ENCODE data around the gene TCF15.

Gene TCF15, protein sequence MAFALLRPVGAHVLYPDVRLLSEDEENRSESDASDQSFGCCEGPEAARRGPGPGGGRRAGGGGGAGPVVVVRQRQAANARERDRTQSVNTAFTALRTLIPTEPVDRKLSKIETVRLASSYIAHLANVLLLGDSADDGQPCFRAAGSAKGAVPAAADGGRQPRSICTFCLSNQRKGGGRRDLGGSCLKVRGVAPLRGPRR

DNA sequence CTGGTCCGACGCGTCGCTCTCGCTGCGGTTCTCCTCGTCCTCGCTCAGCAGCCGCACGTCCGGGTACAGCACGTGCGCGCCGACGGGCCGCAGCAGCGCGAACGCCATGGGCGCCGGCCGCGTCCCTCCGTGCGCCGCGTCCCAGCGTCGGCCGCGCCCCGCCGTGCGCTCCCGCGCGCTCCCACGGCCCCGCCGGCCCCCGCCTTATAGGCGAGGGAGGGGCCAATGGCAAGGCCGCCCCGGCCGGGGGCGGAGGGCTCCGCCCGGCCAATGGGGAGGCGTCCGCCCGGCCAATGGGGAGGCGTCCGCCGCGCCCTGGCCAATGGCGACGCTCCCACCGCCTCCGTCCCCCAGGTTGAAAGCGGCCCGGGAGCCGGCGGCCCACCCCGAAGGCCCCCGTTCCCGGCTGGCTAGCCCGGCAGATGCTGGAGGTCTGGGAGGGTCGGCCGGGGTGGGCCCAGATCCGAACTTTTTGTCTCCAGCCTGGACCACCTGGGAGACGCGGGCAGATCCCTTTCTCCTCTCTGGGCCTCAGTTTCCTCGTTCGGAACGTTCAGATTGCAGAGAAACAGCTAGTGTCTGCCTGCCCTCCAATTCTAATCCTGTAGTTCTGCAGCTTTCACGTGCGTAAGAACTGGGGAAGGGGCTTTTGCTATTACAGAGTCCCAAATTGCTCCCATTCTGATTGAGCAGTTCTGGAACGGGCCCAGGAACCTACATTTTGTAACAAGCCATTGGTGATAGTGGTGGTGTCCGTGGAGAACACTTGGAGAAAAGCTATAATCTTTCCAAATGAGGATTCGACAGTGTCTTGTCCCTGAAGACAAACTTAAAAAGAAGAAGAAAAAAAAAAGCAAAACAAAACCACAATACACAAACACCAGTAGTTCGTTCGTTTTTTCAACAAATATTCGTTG, at the start of gene TCF15:
Gene TCF15, minus strand, starts transcription at position 180 of the 917 bp plus-strand sequence. Its CDS starts 72 bp downstream, at position 108.
- DNase-seq = no peak

DNA sequence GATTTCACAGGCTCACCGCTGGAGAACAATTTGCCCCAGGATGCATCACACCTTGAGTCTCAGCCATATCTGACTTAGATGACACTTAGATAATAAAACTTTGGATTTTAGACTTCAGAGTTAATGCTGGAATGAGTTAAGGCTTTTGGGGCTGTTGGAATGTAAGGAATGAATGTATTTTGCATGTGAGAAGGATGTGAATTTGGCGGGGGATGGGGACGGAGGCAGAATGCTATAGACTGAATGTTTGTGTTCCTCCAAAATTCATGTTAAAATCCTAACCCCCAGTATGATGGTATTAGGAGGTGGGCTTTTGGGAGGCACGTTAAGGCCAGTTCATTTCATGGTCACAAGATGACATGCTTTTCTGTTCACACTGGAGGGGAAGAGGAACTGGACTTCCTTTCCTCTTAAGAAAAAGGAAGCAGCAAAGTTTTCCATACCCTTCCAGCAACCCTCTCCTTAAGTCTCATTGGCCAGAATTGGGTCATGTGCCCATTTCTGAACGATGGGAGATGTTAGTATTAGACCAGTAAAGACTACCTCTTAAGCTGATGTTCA, 48.7 kb upstream of the TCF15 start:
- DNase-seq = no peak

DNA sequence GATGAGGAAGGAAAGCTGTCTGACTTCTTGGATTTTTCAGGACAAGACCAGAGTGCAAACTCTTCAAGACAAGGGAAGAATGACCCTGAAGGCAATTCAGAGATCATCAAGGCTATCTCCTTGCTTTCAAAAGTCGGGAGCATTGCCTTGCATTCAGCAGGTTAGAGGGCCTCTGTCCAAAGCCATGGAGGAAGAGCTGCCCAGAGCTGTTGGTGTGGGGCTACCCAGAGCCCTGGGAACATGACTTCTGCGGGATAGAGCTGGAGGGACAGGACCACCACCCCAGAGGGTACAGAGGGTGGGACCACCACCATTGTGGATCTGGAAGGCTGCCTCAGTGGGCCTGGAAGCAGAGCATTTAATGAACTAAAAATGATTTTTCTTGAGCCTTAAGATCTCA, 48.1 kb upstream of the TCF15 start:
- no peak for DNase-seq

DNA sequence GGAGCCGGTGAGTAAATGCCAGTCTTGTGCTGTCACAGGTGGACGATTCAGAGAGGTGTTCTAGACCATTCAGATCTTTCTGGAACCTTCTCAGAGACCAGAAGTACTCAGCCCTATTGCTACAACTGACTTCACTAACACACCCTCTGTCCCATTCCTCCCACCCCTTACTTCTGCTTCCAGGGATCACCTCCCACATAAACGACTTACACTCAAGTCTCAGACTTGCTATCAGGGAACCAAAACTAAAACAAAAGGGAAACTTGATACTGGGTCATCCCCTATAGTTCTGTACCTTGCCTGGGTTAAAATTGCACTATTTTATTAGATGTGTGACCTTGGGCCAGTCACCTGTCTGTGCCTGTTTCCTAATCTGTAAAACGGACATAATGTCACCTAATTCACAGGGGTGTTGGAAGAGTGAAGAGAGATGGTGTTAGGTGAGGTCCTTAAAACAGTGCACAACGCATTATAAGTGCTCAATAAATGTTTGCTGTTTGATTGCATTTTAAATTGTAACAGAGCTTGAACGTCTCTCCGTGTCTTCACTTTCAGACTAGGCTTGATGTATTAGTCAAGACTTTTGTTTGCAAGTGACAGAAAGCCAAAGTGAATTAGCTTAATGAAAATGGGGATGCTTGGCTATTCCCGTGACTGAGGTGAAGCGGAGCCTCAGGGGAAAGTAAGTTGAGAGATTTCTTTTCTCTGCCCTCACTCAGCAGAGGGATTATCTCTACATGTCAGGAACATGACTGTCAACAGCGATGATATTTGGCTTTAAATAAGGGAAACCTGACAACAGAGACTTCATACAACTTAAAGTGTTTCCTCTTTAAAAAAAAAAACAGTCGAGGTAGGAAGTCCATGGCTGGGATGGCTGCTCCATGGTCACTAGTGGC, 45.9 kb upstream of the TCF15 start:
- DNase-seq = no peak

- DNase-seq = no peak
These were observed 44.3 kb upstream of the TCF15 start for GRCh38 chr20:654417-654750.

DNA sequence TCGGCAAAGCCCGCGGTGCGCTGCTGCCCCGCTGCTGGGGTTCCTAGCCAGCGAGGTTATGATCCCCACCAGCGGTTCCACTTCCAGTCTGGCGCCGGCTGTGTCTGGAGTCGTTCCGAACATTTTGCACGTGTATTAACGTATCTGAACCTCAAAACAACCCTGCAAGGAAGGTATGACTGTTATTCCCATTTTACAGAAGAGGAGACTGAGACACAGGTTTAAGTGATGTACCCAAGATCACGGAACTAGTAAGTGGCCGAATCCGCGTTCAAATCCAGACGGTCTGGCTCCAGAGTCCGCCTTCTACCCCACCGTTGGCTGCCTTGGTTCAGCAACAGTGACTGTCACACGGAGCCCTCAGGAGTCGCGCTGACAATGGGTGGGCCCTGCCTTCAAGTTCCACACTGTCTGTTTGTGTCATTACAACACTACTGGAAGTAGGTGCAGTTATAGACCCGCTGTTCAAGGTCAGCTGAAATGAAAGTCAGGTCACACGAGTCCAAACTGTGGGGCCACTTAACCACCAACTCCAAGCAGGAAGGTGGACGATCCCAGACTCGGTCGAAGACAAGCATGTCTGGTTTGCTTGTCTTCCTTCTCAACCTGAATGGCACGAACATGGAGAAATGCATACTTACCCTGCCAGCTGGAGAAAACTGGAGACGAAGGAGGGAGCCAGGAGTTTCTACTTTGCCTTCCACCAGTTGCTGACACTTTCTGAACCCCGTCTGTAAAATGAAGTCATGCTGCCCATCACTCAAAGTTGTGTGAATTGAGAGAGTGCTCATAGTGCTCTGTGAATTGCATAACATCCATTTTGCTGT, 43.7 kb upstream of the TCF15 start:
- no peak for DNase-seq

GRCh38 chr20:653110-653589, 43.0 kb upstream of the TCF15 start, which contains the start of gene SRXN1:
Gene SRXN1, minus strand, starts transcription at chr20:653200. Its CDS starts 15 bp downstream, at chr20:653185.
- DNase-seq = peak; percentile 91

DNA sequence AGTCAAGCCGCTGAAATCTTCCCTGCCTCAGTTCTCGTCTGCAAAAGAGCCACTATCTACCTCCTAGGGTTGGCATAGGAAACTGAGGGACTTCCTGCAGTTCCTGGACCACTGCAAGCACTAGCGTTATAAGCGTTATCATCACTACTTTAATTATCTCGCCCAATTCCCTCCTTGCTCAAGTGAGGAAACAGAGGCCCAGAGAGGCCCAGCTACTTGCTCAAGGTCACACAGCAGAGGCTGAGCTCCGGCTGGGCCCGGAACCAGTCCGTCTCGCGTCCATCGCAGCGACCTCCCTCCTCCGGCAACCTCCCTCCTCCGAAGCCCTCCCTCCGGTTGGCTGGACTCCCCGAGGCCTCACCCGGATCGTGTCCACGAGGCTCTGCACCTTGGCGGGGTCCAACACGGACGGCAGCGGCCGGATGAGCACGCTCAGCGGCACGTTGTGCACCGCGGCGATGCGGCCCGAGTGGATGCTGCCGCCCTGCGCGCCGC, 42.6 kb upstream of the TCF15 start:
- DNase-seq = peak; percentile 31

- DNase-seq = no peak
These were observed 41.9 kb upstream of the TCF15 start for GRCh38 chr20:651713-652614.

GRCh38 chr20:650954-651353, 40.8 kb upstream of the TCF15 start:
- no peak for DNase-seq

GRCh38 chr20:650281-650680, 40.2 kb upstream of the TCF15 start:
- DNase-seq = no peak

- no peak for DNase-seq
These were observed 37.4 kb upstream of the TCF15 start for GRCh38 chr20:647479-648019.

GRCh38 chr20:646868-647233, 36.7 kb upstream of the TCF15 start:
- DNase-seq = no peak

GRCh38 chr20:646107-646867, 36.2 kb upstream of the TCF15 start:
- no peak for DNase-seq

- DNase-seq = peak; percentile 43
These were observed 35.4 kb upstream of the TCF15 start for GRCh38 chr20:645318-646106.

DNA sequence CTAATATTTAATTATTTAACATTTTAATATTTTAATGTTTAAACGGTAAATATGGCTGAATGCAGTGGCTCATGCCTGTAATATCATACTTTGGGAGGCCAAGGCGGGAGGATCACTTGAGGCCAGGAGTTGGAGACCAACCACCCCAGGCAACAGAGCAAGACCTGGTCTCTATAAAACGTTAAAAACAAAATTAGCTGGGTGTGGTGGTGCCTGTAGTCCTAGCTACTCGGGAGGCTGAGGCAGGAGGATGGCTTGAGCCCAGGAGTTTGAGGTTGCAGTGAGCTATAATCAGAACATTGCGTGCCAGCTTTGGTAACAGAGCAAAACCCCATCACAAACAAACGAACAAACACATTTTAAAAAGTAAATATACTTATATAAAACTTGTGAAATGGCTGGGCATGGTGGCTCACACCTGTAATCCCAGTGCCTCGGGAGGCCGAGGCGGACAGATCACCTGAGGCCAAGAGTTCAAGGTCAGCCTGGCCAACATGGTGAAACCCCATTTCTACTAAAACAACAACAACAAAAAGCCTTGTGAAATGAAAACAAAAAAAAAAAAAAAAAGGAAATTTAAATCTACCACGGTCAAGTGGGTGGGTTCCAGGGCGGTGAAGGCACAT, 34.7 kb upstream of the TCF15 start:
- no peak for DNase-seq

DNA sequence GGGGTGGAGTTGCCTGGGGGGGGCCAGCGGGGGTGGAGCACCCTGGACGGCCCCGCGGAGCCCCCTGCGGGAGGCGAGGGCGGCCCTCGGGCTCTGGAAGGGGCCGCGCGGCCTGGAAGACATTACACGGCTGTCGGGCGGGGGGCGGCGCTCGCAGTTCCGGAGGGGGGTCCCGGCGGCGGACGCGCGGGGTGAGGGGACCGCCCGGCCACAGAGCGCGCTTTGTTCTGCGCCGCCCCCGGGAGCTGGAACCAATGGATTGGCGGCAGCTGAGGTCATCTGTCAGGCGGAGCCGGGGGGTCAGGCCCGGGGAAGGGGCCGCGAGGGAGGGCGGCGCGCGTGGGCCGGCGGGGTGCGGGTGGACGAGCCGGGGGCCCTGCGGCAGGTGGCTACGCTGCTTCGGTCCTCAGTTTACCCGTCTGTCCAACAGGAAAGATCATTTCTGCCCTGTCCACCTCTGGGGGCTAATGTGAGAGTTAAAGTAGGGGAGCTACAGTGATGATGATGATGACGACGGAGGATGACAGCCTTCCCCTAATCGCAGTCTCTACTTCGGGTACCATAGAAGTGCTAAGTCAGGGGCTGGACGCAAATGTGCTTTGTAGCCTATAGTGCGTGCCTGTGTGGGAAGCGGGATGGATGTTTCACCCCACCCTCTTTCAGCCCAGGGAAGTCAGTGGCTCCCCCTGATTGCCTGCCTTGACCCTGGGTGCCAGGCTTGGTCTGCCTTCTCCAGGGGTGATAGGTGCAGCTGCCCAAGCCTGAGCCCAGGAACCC, 32.5 kb upstream of the TCF15 start:
- DNase-seq = no peak
